GM23338 (cell line): ENCODE measurements around the gene SMIM22. TPM values are rescaled to one million over a fixed set of nuclear protein-coding genes. Genes with fewer than 3 reads are reported as not detected.

Experiments used
- JUNB ChIP-seq: IDR thresholded peaks from one replicate; pipeline ENCODE4 v1.6.1; 2016; ENCODE audit warnings: antibody characterized with exemption; ENCODE audit not compliant: unreplicated experiment
- NANOG ChIP-seq: IDR thresholded peaks from 2 replicates; pipeline ENCODE4 v1.6.1; 2016; ENCODE audit warnings: antibody characterized with exemption, borderline replicate concordance
- STAT1 ChIP-seq: IDR thresholded peaks from one replicate; pipeline ENCODE4 v1.6.1; 2016; ENCODE audit warnings: antibody characterized with exemption; ENCODE audit not compliant: unreplicated experiment
- ZNF114 ChIP-seq: fragments of 250-450 bp; sonication (Bioruptor Pico); IDR thresholded peaks from 2 replicates; pipeline ENCODE4 v1.5.0; 2020; ENCODE audit warnings: mild to moderate bottlenecking, moderate library complexity
- ZNF331 ChIP-seq: fragments of 250-450 bp; sonication (Bioruptor Pico); IDR thresholded peaks from 2 replicates; pipeline ENCODE4 v1.5.0; 2020; ENCODE audit warnings: low read depth, mild to moderate bottlenecking, moderate library complexity
- polyA plus RNA-seq: library from polyadenylated mRNA; unstranded; fragments of >200 nt; fragmentation: Nextera tagmentation; extraction: Ambion mirVana; gene quantifications from 2 replicates; pipeline ENCODE4 v1.2.1, GENCODE V29; 2016
- total RNA-seq: library from RNA; depleted of rRNA; stranded (reverse); fragments of >200 nt; shearing (Covaris generic); gene quantifications from 2 replicates; pipeline ENCODE4 v1.2.3, GENCODE V29; 2014
- TF ChIP-seq, protein P1 (sequence below): fragments of 250-450 bp; sonication (Bioruptor Pico); IDR thresholded peaks from 2 replicates; pipeline ENCODE4 v1.5.0; 2020; ENCODE audit warnings: mild to moderate bottlenecking, moderate library complexity
- TF ChIP-seq, protein P2 (sequence below), 2 experiments: fragments of 200-600 bp in 1 of 2; sonication (generic) in 1 of 2; conservative IDR thresholded peaks; 2 replicates each; pipeline versions ENCODE4 v1.5.1 to v1.6.1; 2016 to 2017; ENCODE audit warnings: antibody characterized with exemption in 2 of 2, low read depth in 2 of 2, mild to moderate bottlenecking in 2 of 2, moderate library complexity in 1 of 2
- TF ChIP-seq, protein P3 (sequence below): IDR thresholded peaks from one replicate; pipeline ENCODE4 v1.6.1; 2018; ENCODE audit warnings: antibody characterized with exemption; ENCODE audit not compliant: unreplicated experiment

SMIM22 gene
- total and polyA plus RNA-seq, 2 experiments from 2014 or later, result 1.4 TPM; not detected in 1

DNA sequence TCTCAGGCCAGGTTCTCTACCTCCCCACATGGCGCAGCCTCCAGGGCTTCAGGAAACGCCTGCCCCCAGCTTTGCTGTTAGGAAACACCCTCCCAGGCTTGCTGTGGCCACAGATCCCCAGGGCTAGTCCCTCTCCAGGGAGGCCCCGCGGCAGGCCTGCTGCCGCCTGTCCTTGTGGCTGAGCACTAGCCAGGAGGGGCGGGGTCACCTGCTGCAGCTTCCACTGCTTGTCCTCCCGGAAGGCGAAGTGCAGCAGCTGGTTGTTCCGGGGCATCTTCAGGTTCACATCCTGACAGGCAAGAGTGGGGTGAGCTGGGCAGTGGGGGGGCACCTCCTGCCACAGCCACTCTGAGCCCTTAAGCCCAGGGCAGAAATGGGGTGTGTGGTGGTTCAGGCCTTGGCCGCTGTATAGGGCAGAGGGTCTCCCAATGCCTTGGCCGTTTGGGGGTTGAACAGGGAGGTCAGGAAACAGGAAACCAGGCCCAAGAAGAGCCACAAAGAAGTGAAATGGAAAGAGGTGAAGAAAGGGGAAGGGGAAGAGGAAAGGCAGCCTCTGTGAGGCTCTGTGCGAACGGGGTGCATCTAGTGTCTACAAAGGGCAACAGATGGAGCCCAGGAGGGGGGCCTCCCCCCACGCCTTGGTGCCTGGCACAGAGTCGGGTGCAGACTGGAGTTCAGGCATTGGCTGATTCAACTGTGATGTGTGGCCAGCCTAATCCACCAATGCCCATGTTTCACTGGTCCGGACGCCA lies 5.3 kb downstream of the SMIM22 start (continued):
- TF ChIP-seq, protein P1, sequence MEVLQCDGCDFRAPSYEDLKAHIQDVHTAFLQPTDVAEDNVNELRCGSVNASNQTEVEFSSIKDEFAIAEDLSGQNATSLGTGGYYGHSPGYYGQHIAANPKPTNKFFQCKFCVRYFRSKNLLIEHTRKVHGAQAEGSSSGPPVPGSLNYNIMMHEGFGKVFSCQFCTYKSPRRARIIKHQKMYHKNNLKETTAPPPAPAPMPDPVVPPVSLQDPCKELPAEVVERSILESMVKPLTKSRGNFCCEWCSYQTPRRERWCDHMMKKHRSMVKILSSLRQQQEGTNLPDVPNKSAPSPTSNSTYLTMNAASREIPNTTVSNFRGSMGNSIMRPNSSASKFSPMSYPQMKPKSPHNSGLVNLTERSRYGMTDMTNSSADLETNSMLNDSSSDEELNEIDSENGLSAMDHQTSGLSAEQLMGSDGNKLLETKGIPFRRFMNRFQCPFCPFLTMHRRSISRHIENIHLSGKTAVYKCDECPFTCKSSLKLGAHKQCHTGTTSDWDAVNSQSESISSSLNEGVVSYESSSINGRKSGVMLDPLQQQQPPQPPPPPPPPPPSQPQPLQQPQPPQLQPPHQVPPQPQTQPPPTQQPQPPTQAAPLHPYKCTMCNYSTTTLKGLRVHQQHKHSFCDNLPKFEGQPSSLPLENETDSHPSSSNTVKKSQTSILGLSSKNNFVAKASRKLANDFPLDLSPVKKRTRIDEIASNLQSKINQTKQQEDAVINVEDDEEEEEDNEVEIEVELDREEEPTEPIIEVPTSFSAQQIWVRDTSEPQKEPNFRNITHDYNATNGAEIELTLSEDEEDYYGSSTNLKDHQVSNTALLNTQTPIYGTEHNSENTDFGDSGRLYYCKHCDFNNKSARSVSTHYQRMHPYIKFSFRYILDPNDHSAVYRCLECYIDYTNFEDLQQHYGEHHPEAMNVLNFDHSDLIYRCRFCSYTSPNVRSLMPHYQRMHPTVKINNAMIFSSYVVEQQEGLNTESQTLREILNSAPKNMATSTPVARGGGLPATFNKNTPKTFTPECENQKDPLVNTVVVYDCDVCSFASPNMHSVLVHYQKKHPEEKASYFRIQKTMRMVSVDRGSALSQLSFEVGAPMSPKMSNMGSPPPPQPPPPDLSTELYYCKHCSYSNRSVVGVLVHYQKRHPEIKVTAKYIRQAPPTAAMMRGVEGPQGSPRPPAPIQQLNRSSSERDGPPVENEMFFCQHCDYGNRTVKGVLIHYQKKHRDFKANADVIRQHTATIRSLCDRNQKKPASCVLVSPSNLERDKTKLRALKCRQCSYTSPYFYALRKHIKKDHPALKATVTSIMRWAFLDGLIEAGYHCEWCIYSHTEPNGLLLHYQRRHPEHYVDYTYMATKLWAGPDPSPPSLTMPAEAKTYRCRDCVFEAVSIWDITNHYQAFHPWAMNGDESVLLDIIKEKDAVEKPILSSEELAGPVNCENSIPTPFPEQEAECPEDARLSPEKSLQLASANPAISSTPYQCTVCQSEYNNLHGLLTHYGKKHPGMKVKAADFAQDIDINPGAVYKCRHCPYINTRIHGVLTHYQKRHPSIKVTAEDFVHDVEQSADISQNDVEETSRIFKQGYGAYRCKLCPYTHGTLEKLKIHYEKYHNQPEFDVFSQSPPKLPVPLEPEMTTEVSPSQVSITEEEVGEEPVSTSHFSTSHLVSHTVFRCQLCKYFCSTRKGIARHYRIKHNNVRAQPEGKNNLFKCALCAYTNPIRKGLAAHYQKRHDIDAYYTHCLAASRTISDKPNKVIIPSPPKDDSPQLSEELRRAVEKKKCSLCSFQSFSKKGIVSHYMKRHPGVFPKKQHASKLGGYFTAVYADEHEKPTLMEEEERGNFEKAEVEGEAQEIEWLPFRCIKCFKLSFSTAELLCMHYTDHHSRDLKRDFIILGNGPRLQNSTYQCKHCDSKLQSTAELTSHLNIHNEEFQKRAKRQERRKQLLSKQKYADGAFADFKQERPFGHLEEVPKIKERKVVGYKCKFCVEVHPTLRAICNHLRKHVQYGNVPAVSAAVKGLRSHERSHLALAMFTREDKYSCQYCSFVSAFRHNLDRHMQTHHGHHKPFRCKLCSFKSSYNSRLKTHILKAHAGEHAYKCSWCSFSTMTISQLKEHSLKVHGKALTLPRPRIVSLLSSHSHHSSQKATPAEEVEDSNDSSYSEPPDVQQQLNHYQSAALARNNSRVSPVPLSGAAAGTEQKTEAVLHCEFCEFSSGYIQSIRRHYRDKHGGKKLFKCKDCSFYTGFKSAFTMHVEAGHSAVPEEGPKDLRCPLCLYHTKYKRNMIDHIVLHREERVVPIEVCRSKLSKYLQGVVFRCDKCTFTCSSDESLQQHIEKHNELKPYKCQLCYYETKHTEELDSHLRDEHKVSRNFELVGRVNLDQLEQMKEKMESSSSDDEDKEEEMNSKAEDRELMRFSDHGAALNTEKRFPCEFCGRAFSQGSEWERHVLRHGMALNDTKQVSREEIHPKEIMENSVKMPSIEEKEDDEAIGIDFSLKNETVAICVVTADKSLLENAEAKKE (CRISPR knock-in tag), result no peak
- TF ChIP-seq ZNF114, result no peak
- TF ChIP-seq STAT1, result no peak
- TF ChIP-seq JUNB, result no peak
- TF ChIP-seq NANOG, result no peak
- TF ChIP-seq, protein P2, sequence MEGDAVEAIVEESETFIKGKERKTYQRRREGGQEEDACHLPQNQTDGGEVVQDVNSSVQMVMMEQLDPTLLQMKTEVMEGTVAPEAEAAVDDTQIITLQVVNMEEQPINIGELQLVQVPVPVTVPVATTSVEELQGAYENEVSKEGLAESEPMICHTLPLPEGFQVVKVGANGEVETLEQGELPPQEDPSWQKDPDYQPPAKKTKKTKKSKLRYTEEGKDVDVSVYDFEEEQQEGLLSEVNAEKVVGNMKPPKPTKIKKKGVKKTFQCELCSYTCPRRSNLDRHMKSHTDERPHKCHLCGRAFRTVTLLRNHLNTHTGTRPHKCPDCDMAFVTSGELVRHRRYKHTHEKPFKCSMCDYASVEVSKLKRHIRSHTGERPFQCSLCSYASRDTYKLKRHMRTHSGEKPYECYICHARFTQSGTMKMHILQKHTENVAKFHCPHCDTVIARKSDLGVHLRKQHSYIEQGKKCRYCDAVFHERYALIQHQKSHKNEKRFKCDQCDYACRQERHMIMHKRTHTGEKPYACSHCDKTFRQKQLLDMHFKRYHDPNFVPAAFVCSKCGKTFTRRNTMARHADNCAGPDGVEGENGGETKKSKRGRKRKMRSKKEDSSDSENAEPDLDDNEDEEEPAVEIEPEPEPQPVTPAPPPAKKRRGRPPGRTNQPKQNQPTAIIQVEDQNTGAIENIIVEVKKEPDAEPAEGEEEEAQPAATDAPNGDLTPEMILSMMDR (conservative IDR thresholded peaks at IDR 0.05; ENCODE audit: low read depth in 2 of 2), result no peak
- TF ChIP-seq, protein P3, sequence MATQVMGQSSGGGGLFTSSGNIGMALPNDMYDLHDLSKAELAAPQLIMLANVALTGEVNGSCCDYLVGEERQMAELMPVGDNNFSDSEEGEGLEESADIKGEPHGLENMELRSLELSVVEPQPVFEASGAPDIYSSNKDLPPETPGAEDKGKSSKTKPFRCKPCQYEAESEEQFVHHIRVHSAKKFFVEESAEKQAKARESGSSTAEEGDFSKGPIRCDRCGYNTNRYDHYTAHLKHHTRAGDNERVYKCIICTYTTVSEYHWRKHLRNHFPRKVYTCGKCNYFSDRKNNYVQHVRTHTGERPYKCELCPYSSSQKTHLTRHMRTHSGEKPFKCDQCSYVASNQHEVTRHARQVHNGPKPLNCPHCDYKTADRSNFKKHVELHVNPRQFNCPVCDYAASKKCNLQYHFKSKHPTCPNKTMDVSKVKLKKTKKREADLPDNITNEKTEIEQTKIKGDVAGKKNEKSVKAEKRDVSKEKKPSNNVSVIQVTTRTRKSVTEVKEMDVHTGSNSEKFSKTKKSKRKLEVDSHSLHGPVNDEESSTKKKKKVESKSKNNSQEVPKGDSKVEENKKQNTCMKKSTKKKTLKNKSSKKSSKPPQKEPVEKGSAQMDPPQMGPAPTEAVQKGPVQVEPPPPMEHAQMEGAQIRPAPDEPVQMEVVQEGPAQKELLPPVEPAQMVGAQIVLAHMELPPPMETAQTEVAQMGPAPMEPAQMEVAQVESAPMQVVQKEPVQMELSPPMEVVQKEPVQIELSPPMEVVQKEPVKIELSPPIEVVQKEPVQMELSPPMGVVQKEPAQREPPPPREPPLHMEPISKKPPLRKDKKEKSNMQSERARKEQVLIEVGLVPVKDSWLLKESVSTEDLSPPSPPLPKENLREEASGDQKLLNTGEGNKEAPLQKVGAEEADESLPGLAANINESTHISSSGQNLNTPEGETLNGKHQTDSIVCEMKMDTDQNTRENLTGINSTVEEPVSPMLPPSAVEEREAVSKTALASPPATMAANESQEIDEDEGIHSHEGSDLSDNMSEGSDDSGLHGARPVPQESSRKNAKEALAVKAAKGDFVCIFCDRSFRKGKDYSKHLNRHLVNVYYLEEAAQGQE, result no peak
- TF ChIP-seq ZNF331, result no peak
